Loucy (cell line): ENCODE measurements around the gene PRSS21.

ENCODE experiments used
- EZH2phosphoT487 ChIP-seq: fragments of 200-600 bp; IDR thresholded peaks from 2 replicates; pipeline ENCODE4 v1.6.1; 2018; ENCODE audit warnings: antibody characterized with exemption, mild to moderate bottlenecking, moderate library complexity, borderline replicate concordance
- TF ChIP-seq, protein P1 (sequence below): fragments of 200-600 bp; sonication (generic); conservative IDR thresholded peaks from 2 replicates; pipeline ENCODE4 v1.5.1; 2014; ENCODE audit warnings: mild to moderate bottlenecking, antibody characterized with exemption, low read length

GRCh38 chr16:2777231-2777902, 39.7 kb upstream of the PRSS21 start, which contains the start of gene ELOB:
- TF ChIP-seq, protein P1, sequence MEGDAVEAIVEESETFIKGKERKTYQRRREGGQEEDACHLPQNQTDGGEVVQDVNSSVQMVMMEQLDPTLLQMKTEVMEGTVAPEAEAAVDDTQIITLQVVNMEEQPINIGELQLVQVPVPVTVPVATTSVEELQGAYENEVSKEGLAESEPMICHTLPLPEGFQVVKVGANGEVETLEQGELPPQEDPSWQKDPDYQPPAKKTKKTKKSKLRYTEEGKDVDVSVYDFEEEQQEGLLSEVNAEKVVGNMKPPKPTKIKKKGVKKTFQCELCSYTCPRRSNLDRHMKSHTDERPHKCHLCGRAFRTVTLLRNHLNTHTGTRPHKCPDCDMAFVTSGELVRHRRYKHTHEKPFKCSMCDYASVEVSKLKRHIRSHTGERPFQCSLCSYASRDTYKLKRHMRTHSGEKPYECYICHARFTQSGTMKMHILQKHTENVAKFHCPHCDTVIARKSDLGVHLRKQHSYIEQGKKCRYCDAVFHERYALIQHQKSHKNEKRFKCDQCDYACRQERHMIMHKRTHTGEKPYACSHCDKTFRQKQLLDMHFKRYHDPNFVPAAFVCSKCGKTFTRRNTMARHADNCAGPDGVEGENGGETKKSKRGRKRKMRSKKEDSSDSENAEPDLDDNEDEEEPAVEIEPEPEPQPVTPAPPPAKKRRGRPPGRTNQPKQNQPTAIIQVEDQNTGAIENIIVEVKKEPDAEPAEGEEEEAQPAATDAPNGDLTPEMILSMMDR: no peak
- TF ChIP-seq EZH2phosphoT487: no peak
